Tibial nerve (tissue), 4 donors: ENCODE results near the gene MYLK2. TPM values are rescaled to one million over a fixed set of nuclear protein-coding genes. Genes with fewer than 3 reads are reported as not detected.

Source experiments
- DNase-seq, 2 donors: peaks; one replicate each; pipeline ENCODE4 v3.0.0-alpha.2; 2019; ENCODE audit warnings: low spot score in 2 of 2
- H3K27ac ChIP-seq, 4 donors: fragments of 200-600 bp; sonication (generic) in 3 of 4; one replicate each; pipeline ENCODE4 v1.5.1; 2017 to 2019; ENCODE audit warnings: mild to moderate bottlenecking in 1 of 4
- H3K27me3 ChIP-seq, 2 donors: fragments of 200-600 bp; sonication (generic) in 1 of 2; one replicate each; pipeline versions ENCODE4 v1.5.1 to v1.6.0; 2017 to 2019
- H3K36me3 ChIP-seq, 3 donors: fragments of 200-600 bp; sonication (generic); one replicate each; pipeline ENCODE4 v1.5.1; 2018 to 2019
- H3K4me1 ChIP-seq, 4 donors: fragments of 200-600 bp; sonication (generic) in 3 of 4; one replicate each; pipeline ENCODE4 v1.5.1; 2017 to 2019
- H3K4me3 ChIP-seq, 4 donors: fragments of 200-600 bp; sonication (generic) in 3 of 4; one replicate each; pipeline ENCODE4 v1.5.1; 2017 to 2019; ENCODE audit warnings: mild to moderate bottlenecking in 1 of 4, moderate library complexity in 1 of 4
- H3K9me3 ChIP-seq, 4 donors: fragments of 200-600 bp; sonication (generic) in 3 of 4; one replicate each; pipeline ENCODE4 v1.5.1; 2017 to 2019
- EP300 ChIP-seq, 2 donors: sonication (generic); formaldehyde crosslinking; IDR thresholded peaks; one replicate each; pipeline ENCODE4 v1.6.1; 2017; ENCODE audit warnings: antibody characterized with exemption in 2 of 2, mild to moderate bottlenecking in 1 of 2
- POLR2A ChIP-seq, 2 donors: fragments of 450-650 bp; IDR thresholded peaks; one replicate each; pipeline ENCODE4 v1.6.1; 2017; ENCODE audit warnings: antibody characterized with exemption in 2 of 2, mild to moderate bottlenecking in 2 of 2, moderate library complexity in 2 of 2
- WGBS, 2 donors: methylation state at CpG; one replicate each; pipeline ENCODE4 v1.1.5; 2018; 5-methylcytosine and 5-hydroxymethylcytosine counted together
- total RNA-seq, 4 donors: library from RNA; depleted of rRNA; stranded (reverse); fragments of >200 nt; gene quantifications; one replicate each; pipeline ENCODE4 v1.1.0, GENCODE V29; 2016
- TF ChIP-seq, protein P1 (sequence below), 5 experiments: fragments of 200-600 bp in 3 of 5; fragments of 450-650 bp in 2 of 5; sonication (generic) in 3 of 5; IDR thresholded peaks; one replicate each; pipeline ENCODE4 v1.5.1; 2016 to 2019; ENCODE audit warnings: antibody characterized with exemption in 5 of 5, mild to moderate bottlenecking in 3 of 5, moderate library complexity in 2 of 5

Gene MYLK2
- total RNA-seq, 4 donors from 2014 or later = 0.66 to 1.3 TPM; not detected in 2

- Histone ChIP-seq H3K9me3 (no peaks in the 10 kb centered on the region), H3K4me1 (peaks cover 0 to 35% (median 29%) of the 10 kb centered on the region in 4 donors), H3K27me3 (peaks cover 0 to 6% of the 10 kb centered on the region in 2 donors), H3K4me3 (no peak overlapping the region), H3K36me3 (peaks cover 0 to 19% (median 0%) of the 10 kb centered on the region in 3 donors), H3K27ac (no peak overlapping the region)
- WGBS, 2 donors = 71 to 83% methylated on average over 12 of the region's 12 CpGs
- no peak for DNase-seq
- TF ChIP-seq, protein P1, sequence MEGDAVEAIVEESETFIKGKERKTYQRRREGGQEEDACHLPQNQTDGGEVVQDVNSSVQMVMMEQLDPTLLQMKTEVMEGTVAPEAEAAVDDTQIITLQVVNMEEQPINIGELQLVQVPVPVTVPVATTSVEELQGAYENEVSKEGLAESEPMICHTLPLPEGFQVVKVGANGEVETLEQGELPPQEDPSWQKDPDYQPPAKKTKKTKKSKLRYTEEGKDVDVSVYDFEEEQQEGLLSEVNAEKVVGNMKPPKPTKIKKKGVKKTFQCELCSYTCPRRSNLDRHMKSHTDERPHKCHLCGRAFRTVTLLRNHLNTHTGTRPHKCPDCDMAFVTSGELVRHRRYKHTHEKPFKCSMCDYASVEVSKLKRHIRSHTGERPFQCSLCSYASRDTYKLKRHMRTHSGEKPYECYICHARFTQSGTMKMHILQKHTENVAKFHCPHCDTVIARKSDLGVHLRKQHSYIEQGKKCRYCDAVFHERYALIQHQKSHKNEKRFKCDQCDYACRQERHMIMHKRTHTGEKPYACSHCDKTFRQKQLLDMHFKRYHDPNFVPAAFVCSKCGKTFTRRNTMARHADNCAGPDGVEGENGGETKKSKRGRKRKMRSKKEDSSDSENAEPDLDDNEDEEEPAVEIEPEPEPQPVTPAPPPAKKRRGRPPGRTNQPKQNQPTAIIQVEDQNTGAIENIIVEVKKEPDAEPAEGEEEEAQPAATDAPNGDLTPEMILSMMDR (IDR thresholded peaks at IDR 0.05) = no peak
- no peak for TF ChIP-seq EP300 (IDR thresholded peaks at IDR 0.05)
- TF ChIP-seq POLR2A (IDR thresholded peaks at IDR 0.05) = no peak
These were observed 45.6 kb downstream of the MYLK2 start for GRCh38 chr20:31864521-31865400.

DNA sequence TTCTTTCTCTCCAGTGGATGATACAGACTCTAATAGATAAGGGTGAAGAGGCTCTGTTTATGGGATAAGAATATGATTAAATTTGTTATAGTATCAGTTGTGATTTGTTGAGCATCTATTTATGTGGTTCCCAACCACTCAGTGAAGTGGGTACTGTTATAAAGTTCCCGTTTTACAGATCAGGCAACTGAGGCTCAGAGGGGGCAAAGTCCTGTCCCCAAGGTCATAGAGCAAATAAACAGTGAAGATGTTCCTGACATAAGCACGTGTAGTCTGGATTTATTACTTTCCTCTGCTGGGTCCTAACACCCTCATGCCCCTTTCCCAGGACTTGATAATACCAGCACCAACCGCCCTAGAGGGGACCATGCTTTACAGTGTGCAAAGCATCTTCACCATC is 47.1 kb downstream of the MYLK2 start:
- Histone ChIP-seq H3K4me1 (peaks cover 0 to 31% (median 20%) of the 10 kb centered on the region in 4 donors), H3K4me3 (no peak overlapping the region), H3K27me3 (no peaks in the 10 kb centered on the region), H3K27ac (no peak overlapping the region), H3K36me3 (peaks cover 0 to 19% (median 0%) of the 10 kb centered on the region in 3 donors), H3K9me3 (no peaks in the 10 kb centered on the region)
- DNase-seq = no peak
- whole genome bisulfite sequencing, 2 donors = 64 to 67% methylated on average over 3 of the region's 3 CpGs
- TF ChIP-seq EP300 (IDR thresholded peaks at IDR 0.05) (no peak), POLR2A (IDR thresholded peaks at IDR 0.05) (no peak)
- TF ChIP-seq, protein P1 (IDR thresholded peaks at IDR 0.05) = no peak

GRCh38 chr20:31868853-31869672 is 49.9 kb downstream of the MYLK2 start:
- H3K36me3 ChIP-seq = peaks cover 0 to 9% (median 0%) of the 10 kb centered on the region in 3 donors
- H3K27ac ChIP-seq = peak overlapping the region; percentile 81 to 89 (median 86)
- peaks cover 0 to 26% (median 15%) of the 10 kb centered on the region in 4 donors for H3K4me1 ChIP-seq
- peak overlapping the region; percentile 57 to 80 (median 66) for H3K4me3 ChIP-seq
- no peaks in the 10 kb centered on the region for H3K9me3 ChIP-seq
- no peaks in the 10 kb centered on the region for H3K27me3 ChIP-seq
- WGBS, 2 donors = 59 to 64% methylated on average over 9 to 11 of the region's 12 CpGs
- TF ChIP-seq, protein P1 (IDR thresholded peaks at IDR 0.05) = no peak
- TF ChIP-seq EP300 (IDR thresholded peaks at IDR 0.05) (no peak), POLR2A (IDR thresholded peaks at IDR 0.05) (no peak)
- no peak for DNase-seq

DNA sequence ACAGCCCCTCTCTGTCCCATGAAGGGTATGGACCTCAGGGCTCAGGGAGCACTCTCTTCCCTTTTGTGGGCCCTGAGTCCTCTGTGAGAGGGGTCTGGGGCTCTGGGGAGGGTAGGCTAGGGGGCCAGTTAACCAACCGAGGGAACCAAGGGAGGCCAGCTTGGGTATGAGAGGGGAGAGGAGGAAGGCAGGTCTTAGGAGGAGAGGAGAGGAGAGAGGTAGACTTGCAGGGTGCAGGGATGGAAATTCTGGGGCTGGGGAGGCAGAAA is 50.5 kb downstream of the MYLK2 start:
- WGBS, 2 donors = 3 to 8% methylated on average over 1 of the region's 1 CpG
- peak overlapping the region; percentile 81 to 89 (median 86) for H3K27ac ChIP-seq
- H3K4me3 ChIP-seq = peak overlapping the region; percentile 57 to 80 (median 66)
- DNase-seq = no peak
- no peak for TF ChIP-seq EP300 (IDR thresholded peaks at IDR 0.05)
- TF ChIP-seq, protein P1 (IDR thresholded peaks at IDR 0.05) = no peak
- no peak for TF ChIP-seq POLR2A (IDR thresholded peaks at IDR 0.05)
- no peaks in the 10 kb centered on the region for H3K27me3 ChIP-seq
- no peaks in the 10 kb centered on the region for H3K9me3 ChIP-seq
- peaks cover 0 to 4% (median 0%) of the 10 kb centered on the region in 3 donors for H3K36me3 ChIP-seq
- H3K4me1 ChIP-seq = peaks cover 0 to 26% (median 15%) of the 10 kb centered on the region in 4 donors
